CD1c-positive myeloid dendritic cell (primary cell): Measurements from ENCODE around the gene PEX5L.
"Not testable (repeated sequence)": the region's sequence is repeated elsewhere in the genome, so short reads cannot be mapped to it uniquely, and the experiment has no call there.

ENCODE experiments used
- DNase-seq: peaks from one replicate; pipeline ENCODE4 v3.0.0-alpha.2; 2016; ENCODE audit errors: extremely low spot score

The PEX5L gene

DNA sequence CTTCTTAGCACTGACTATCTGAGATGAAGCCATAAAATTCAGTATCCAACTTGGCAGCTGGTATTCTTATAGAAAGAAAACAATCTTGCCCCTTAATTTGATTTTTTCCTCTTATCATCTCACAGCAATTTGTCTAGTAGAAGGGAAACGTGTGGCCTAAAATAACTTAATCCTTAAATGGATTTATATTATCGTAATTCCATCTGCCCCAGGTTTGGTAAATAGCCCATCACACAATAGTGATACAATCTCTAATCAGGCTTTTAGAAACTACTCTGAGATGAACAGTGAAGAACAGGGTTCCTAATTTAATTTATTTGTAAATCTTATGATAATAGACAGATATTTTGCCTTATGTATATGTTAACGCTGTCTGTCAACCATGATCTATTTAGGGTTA is 24.8 kb downstream of the PEX5L start:
- DNase-seq: no peak

- DNase-seq: not testable (repeated sequence)
Measured at GRCh38 chr3:180008318-180008717, 28.4 kb downstream of the PEX5L start.

GRCh38 chr3:180004542-180004941 is 32.2 kb downstream of the PEX5L start:
- no peak for DNase-seq

GRCh38 chr3:180002006-180002405 is 34.7 kb downstream of the PEX5L start:
- no peak for DNase-seq

- no peak for DNase-seq
Measured at GRCh38 chr3:180000500-180000899, 36.2 kb downstream of the PEX5L start.

- no peak for DNase-seq
Measured at GRCh38 chr3:179995406-179995805, 41.3 kb downstream of the PEX5L start.

GRCh38 chr3:179991883-179992282 is 44.9 kb downstream of the PEX5L start:
- no peak for DNase-seq

DNA sequence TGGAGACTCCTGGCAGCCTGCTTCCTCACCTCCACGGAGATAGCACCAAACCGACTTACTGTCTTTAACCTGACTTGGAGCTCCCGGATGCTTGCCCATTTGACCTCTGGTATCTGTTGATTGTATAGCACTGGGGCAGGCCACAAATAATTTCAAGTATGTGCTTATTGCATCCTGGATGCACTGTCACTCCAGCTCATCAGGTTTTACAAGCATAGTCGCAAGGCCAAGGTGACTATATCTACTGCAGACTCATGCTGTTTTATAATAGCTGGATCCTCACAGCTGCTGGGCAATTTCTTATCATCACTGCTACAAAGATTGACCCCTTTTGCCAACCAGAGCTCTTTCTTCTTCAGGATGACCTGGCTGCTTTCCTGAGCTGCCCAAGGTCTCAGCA is 45.6 kb downstream of the PEX5L start:
- no peak for DNase-seq

- DNase-seq: no peak
Measured at GRCh38 chr3:179981646-179982045, 55.1 kb downstream of the PEX5L start.

- no peak for DNase-seq
Measured at GRCh38 chr3:179977356-179977755, 59.4 kb downstream of the PEX5L start.

DNA sequence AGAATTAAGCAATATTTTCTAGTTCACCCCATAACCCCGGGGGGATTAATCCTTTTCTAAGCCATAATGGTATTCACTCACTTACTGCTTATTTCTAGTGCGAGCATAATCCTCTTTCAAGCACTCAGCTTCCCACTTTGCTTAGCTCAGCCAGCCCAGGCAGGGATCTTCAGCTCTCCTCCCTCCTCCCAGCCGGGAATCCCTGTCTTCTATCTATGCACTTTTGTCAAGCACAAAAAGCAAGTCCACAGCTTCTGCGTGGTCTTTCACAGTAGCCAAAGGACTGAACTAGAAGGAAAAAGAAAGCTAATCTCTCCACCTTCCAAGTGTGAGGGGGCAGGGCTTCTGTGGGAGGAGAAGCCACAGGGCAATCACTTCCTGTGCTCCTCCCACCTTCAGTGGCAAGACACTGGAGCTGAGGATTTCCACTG is 62.8 kb downstream of the PEX5L start:
- no peak for DNase-seq

- DNase-seq: no peak
Measured at GRCh38 chr3:179972881-179973423, 63.8 kb downstream of the PEX5L start.

- DNase-seq: no peak
Measured at GRCh38 chr3:179971280-179971679, 65.5 kb downstream of the PEX5L start.

GRCh38 chr3:179970746-179971145 is 66.0 kb downstream of the PEX5L start:
- DNase-seq: no peak

- DNase-seq: peak; percentile 8
Measured at GRCh38 chr3:179969525-179969924, 67.2 kb downstream of the PEX5L start.

- no peak for DNase-seq
Measured at GRCh38 chr3:179967622-179968021, 69.1 kb downstream of the PEX5L start.

DNA sequence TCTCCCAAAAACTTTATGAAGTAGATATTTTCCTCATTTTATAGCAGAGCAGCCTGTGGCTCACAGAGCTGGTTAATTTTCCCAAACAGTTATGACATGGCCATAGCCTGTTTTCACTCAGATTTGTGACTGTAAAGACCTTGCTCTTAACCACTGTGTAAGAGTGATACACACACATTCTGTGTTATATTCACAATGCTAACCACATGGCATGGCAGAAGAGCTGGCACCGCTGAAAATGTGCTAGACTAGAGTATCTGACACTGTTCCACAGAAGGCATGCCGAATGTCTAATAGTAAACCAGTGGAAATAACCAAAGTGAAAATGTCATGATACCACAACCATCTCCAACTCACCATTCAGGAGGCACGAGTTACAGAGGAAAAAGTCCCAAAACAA is 71.8 kb downstream of the PEX5L start:
- no peak for DNase-seq

DNA sequence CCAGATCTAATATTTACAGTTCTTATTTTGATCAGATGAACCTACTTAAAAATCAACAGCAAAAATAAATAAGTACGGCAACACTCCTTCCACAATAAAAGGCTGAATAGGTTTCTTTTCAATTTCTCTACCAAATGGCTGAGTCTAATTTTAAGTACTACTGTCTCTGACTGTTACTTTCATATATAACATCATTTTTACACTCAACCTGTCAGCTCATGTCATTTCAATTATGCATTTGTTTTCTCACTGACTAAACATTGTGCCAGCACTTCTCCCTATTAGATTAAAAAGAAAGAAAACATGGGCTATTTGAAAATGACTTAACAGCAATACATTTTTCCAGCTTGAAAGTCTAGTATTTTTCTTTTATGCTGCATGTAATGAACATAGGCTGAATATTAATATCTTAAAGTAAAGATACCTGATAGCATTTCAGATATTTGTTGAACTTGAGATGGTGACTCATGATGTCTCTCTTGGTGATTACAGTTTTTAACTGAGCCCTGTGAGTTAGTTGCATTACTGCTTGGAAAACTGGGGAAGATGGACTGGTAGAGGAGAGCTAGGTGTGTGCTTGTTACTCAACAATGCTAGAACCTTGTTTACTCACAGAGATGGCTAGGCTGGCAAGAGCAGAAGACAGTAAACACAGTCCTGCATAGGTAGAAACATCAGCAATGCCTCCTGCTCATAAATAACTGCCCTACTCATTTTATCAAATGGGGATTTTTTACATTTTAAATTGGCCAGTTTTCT is 73.9 kb downstream of the PEX5L start:
- no peak for DNase-seq

- DNase-seq: no peak
Measured at GRCh38 chr3:179961703-179962078, 75.0 kb downstream of the PEX5L start.

- no peak for DNase-seq
Measured at GRCh38 chr3:179961071-179961702, 75.5 kb downstream of the PEX5L start.

- no peak for DNase-seq
Measured at GRCh38 chr3:179958759-179959158, 78.0 kb downstream of the PEX5L start.

DNA sequence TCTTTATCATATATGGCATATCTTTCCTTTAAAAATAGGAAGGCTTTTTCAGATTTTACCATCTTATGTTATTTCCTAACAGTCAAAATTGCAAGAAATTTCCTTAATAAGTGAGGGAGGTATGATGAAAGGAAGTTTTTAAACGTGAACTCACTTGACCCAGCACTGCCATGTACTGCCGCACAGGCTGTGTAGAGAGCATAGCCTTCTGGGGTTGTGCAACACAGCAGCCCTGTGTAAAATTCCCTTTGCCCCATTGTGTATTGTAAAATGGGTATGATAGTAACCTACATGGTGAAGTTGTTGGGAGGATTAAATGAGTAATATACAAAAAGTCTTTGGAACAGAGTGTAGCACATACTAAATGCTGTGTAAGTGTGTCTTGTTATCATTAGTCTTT is 78.6 kb downstream of the PEX5L start:
- no peak for DNase-seq

GRCh38 chr3:179957264-179957845 is 79.4 kb downstream of the PEX5L start:
- DNase-seq: no peak
